SJCRH30 (cell line): ENCODE data around the gene GPR17. TPM values are rescaled to one million over a fixed set of nuclear protein-coding genes. Genes with fewer than 3 reads are reported as not detected.

Experiments used
- DNase-seq, 2 experiments: peaks; one replicate each; pipeline ENCODE4 v3.0.0-alpha.2; 2015 to 2020
- H3K27ac ChIP-seq: fragments of 250-450 bp; sonication (Bioruptor Pico); 2 replicates; pipeline ENCODE4 v1.5.1; 2020; ENCODE audit warnings: mild to moderate bottlenecking, moderate library complexity
- H3K27me3 ChIP-seq: fragments of 250-450 bp; sonication (Bioruptor Pico); 2 replicates; pipeline ENCODE4 v1.5.1; 2020; ENCODE audit warnings: mild to moderate bottlenecking, moderate library complexity
- H3K36me3 ChIP-seq: fragments of 250-450 bp; sonication (Bioruptor Pico); 2 replicates; pipeline ENCODE4 v1.5.1; 2020; ENCODE audit warnings: mild to moderate bottlenecking, moderate library complexity
- H3K4me1 ChIP-seq: fragments of 250-450 bp; sonication (Bioruptor Pico); 2 replicates; pipeline ENCODE4 v1.5.1; 2020; ENCODE audit warnings: mild to moderate bottlenecking, moderate library complexity
- H3K4me3 ChIP-seq: fragments of 250-450 bp; sonication (Bioruptor Pico); 2 replicates; pipeline ENCODE4 v1.5.1; 2020; ENCODE audit warnings: mild to moderate bottlenecking, moderate library complexity
- H3K9me3 ChIP-seq: fragments of 250-450 bp; sonication (Bioruptor Pico); replicated peaks from 2 replicates; pipeline ENCODE4 v1.5.1; 2020; ENCODE audit warnings: mild to moderate bottlenecking, moderate library complexity
- total RNA-seq: library from RNA; depleted of rRNA; stranded (reverse); fragments of >200 nt; shearing (Covaris generic); gene quantifications from 2 replicates; pipeline ENCODE4 v1.2.3, GENCODE V29; 2014

The GPR17 gene
- total RNA-seq, 1 experiment from 2014 or later = not detected

GRCh38 chr2:127630864-127631540, 15.0 kb upstream of the GPR17 start:
- peaks cover 5% of the 10 kb centered on the region; the same call in 1 of the 2 replicates for H3K4me1 ChIP-seq
- H3K4me3 ChIP-seq = no peak overlapping the region
- no peak overlapping the region for H3K27ac ChIP-seq
- no peaks in the 10 kb centered on the region for H3K36me3 ChIP-seq
- DNase-seq = no peak
- H3K27me3 ChIP-seq = no peaks in the 10 kb centered on the region
- H3K9me3 ChIP-seq = no peaks in the 10 kb centered on the region

- DNase-seq = no peak
- Histone ChIP-seq H3K36me3 (no peaks in the 10 kb centered on the region), H3K27me3 (no peaks in the 10 kb centered on the region), H3K9me3 (no peaks in the 10 kb centered on the region), H3K4me1 (peaks cover 5% of the 10 kb centered on the region; the same call in 1 of the 2 replicates), H3K4me3 (no peak overlapping the region), H3K27ac (no peak overlapping the region)
Measured at GRCh38 chr2:127631541-127631996, 14.4 kb upstream of the GPR17 start.

GRCh38 chr2:127631997-127632581, 13.9 kb upstream of the GPR17 start:
- no peaks in the 10 kb centered on the region for H3K36me3 ChIP-seq
- H3K4me3 ChIP-seq = no peak overlapping the region
- H3K27ac ChIP-seq = no peak overlapping the region
- no peak for DNase-seq
- H3K9me3 ChIP-seq = no peaks in the 10 kb centered on the region
- H3K27me3 ChIP-seq = no peaks in the 10 kb centered on the region
- peaks cover 8% of the 10 kb centered on the region for H3K4me1 ChIP-seq

- Histone ChIP-seq H3K36me3 (no peaks in the 10 kb centered on the region), H3K4me3 (no peak overlapping the region), H3K4me1 (peaks cover 16% of the 10 kb centered on the region), H3K27ac (no peak overlapping the region), H3K27me3 (no peaks in the 10 kb centered on the region), H3K9me3 (no peaks in the 10 kb centered on the region)
- DNase-seq = no peak
Measured at GRCh38 chr2:127632592-127633489, 13.1 kb upstream of the GPR17 start.

GRCh38 chr2:127633556-127634065, 12.3 kb upstream of the GPR17 start:
- Histone ChIP-seq H3K9me3 (no peaks in the 10 kb centered on the region), H3K27me3 (no peaks in the 10 kb centered on the region), H3K27ac (no peak overlapping the region), H3K36me3 (no peaks in the 10 kb centered on the region), H3K4me1 (peaks cover 19% of the 10 kb centered on the region), H3K4me3 (no peak overlapping the region)
- no peak for DNase-seq

GRCh38 chr2:127634066-127634617, 11.8 kb upstream of the GPR17 start:
- H3K4me3 ChIP-seq = no peak overlapping the region
- no peaks in the 10 kb centered on the region for H3K9me3 ChIP-seq
- no peak overlapping the region for H3K27ac ChIP-seq
- no peak for DNase-seq
- H3K36me3 ChIP-seq = no peaks in the 10 kb centered on the region
- no peaks in the 10 kb centered on the region for H3K27me3 ChIP-seq
- peaks cover 19% of the 10 kb centered on the region for H3K4me1 ChIP-seq

- Histone ChIP-seq H3K4me3 (no peak overlapping the region), H3K4me1 (peaks cover 22% of the 10 kb centered on the region), H3K27me3 (no peaks in the 10 kb centered on the region), H3K9me3 (no peaks in the 10 kb centered on the region), H3K27ac (no peak overlapping the region), H3K36me3 (no peaks in the 10 kb centered on the region)
- DNase-seq = no peak
Measured at GRCh38 chr2:127634626-127635379, 11.2 kb upstream of the GPR17 start.

GRCh38 chr2:127635380-127636237, 10.3 kb upstream of the GPR17 start:
- H3K27me3 ChIP-seq = no peaks in the 10 kb centered on the region
- DNase-seq = no peak
- H3K36me3 ChIP-seq = no peaks in the 10 kb centered on the region
- no peak overlapping the region for H3K27ac ChIP-seq
- H3K4me3 ChIP-seq = no peak overlapping the region
- H3K9me3 ChIP-seq = no peaks in the 10 kb centered on the region
- peaks cover 25% of the 10 kb centered on the region for H3K4me1 ChIP-seq

GRCh38 chr2:127636248-127637235, 9.4 kb upstream of the GPR17 start:
- Histone ChIP-seq H3K27ac (no peak overlapping the region; the same call in 1 of the 2 replicates), H3K4me3 (no peak overlapping the region), H3K9me3 (no peaks in the 10 kb centered on the region), H3K4me1 (peaks cover 25% of the 10 kb centered on the region), H3K36me3 (no peaks in the 10 kb centered on the region), H3K27me3 (no peaks in the 10 kb centered on the region)
- no peak for DNase-seq

- peak overlapping the region; percentile 58 for H3K27ac ChIP-seq
- H3K9me3 ChIP-seq = no peaks in the 10 kb centered on the region
- no peaks in the 10 kb centered on the region for H3K36me3 ChIP-seq
- no peaks in the 10 kb centered on the region for H3K27me3 ChIP-seq
- H3K4me1 ChIP-seq = peaks cover 25% of the 10 kb centered on the region
- H3K4me3 ChIP-seq = no peak overlapping the region
- DNase-seq = no peak
Measured at GRCh38 chr2:127637236-127637630, 8.7 kb upstream of the GPR17 start.

GRCh38 chr2:127637725-127638252, 8.2 kb upstream of the GPR17 start:
- peak; percentile 74 to 75 for DNase-seq
- Histone ChIP-seq H3K36me3 (no peaks in the 10 kb centered on the region), H3K4me1 (peaks cover 25% of the 10 kb centered on the region), H3K27ac (peak overlapping the region; percentile 58), H3K9me3 (no peaks in the 10 kb centered on the region), H3K4me3 (no peak overlapping the region), H3K27me3 (no peaks in the 10 kb centered on the region)

GRCh38 chr2:127638361-127639110, 7.4 kb upstream of the GPR17 start:
- DNase-seq = no peak
- no peaks in the 10 kb centered on the region for H3K27me3 ChIP-seq
- H3K4me1 ChIP-seq = peaks cover 25% of the 10 kb centered on the region
- no peak overlapping the region for H3K4me3 ChIP-seq
- no peaks in the 10 kb centered on the region for H3K36me3 ChIP-seq
- peak overlapping the region; percentile 58; the same call in 1 of the 2 replicates for H3K27ac ChIP-seq
- no peaks in the 10 kb centered on the region for H3K9me3 ChIP-seq
